ENCODE measurements around the gene SLC39A11.
"Not testable (repeated sequence)": the region's sequence is repeated elsewhere in the genome, so short reads cannot be mapped to it uniquely, and the experiment has no call there.

Gene SLC39A11

GRCh38 chr17:72772331-72772821 is 320.1 kb downstream of the SLC39A11 start:
- in situ Hi-C loops (cut with HindIII; ENCODE audit: low sequenced_read_pairs): no loop called here

DNA sequence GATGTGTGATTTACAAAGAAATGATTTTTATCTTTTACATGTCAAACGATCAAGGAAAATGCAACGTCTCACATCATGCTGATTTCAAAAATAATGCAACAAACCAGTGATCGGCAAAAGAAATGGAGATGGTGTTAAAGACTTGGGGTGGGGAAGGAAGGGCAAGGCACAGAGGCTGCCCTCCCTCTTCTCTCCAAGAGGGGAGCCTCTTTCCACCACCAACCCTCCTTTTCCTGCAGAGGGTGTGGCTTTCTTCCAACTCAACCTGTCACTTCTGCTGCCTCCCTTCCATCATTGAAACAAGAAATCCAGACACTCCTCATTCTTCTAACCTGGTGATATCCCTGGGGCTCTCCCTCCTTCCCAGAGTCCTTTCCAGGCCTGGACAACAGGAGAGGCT is 320.8 kb downstream of the SLC39A11 start:
- in situ Hi-C loops (cut with HindIII; ENCODE audit: low sequenced_read_pairs): no loop called here

DNA sequence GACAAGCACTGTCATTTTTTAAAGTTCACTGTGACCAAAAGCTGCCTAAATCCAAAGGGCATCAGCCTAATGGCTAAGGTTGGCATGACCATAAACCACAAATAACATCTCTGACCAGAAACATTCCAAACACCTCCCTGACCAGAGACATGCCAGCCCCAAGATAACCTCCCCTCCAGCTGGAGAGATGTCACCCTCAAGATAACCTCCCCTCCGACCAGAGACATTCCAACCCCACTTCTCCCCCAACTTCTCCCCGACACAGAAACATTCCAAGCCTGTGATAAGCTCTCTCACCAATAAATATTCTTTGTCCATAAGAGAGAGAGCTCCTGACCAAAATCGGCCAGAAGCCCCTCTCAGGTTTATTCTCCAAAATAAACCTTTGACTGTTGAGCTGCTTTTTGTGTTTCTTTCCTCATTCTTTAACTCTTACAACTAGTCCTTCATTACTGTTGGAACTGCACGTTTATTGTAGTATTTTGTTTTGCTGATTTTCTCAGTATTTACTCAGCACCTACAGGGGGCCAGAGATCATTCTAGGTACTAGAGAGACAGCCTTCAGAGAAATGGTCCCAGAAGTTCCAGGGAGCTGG is 325.6 kb downstream of the SLC39A11 start:
- in situ Hi-C loops (cut with HindIII; ENCODE audit: low sequenced_read_pairs): no loop called here

GRCh38 chr17:72765368-72766153 is 326.9 kb downstream of the SLC39A11 start:
- in situ Hi-C loops (cut with HindIII; ENCODE audit: low sequenced_read_pairs): no loop called here

DNA sequence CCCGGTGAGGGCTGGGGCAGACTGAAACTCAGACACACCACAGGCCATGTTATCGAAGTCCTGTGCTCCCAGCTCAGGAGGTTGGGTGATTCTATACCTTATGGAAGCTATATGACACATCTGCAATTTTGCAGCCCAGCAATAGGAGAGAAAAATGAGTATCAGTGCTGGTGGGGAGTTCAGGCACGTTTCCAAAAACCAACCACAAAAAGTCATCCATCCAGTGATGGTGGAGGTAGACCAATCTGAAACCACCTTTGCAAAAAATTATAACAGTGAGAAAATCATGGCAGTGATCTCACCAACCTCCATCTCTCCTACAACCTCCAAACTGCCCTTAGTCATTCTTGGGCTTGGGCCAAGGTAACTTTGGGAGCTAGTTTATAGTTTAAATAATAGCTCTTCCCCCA is 327.9 kb downstream of the SLC39A11 start:
- in situ Hi-C loops (cut with HindIII; ENCODE audit: low sequenced_read_pairs): no loop called here

DNA sequence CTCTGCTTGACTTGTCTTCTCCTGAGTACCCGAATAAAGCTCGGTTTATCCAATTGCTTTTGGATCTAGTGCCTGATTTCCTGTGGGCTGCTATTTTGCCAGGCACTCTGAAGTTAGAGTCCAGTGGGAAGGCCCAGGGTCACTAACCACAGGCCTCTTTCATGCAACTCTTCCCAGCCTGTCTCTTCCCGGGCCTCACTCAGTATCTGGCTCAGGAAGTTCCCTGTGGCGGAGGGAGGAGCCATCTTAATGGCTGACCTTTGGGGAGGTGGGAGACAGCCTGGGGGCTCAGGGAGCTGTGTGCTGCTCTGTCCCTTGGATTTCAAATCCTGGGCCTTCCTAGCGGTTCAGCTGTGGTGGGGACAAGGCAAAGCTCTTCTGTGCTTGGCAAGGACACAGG is 328.5 kb downstream of the SLC39A11 start:
- in situ Hi-C loops (cut with HindIII; ENCODE audit: low sequenced_read_pairs): no loop called here

DNA sequence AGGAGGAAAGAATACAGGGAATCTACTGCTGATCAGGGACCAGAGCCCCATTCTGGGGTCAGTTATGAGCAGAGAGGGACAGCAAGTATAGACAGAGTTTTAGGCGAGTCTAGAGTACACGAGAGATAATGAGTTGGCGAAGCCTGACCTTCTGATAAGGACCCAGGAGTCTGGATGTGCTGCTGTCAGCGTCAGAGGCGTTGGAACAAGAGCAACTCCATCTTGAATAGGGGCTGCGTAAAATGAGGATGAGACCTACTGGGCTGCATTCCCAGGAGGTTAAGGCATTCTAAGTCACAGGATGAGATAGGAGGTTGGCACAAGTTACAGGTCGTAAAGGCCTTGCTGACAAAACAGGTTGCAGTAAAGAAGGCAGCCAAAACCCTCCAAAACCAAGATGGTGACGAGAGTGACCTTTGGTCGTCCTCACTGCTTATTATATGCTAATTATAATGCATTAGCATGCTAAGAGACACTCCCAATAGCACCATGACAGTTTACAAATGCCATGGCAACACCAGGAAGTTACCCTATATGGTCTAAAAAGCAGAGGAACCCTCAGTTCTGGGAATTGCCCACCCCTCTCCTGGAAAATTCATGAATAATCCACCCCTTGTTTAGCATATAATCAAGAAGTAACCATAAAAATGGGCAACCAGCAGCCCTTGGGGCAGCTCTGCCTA is 330.5 kb downstream of the SLC39A11 start:
- in situ Hi-C loops (cut with HindIII; ENCODE audit: low sequenced_read_pairs): not testable (repeated sequence)

DNA sequence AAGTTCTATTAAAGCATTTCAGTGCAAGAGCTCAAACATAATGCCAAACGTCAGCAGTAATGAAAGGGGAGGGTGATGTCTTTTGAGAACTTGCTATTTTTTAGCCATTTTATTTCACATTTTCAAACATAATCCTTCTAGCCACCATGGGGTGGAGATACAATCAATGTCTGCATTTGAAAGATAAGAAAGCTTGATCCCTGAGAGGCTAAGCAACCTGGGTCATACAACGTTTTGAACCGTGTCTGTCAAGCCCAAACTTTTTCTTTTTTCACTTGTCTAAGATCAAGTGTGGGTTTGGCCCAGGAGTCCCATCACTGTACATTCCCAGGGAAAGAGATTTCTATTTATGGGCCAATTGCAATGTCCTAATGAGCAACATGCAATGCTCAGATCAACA is 331.1 kb downstream of the SLC39A11 start:
- in situ Hi-C loops (cut with HindIII; ENCODE audit: low sequenced_read_pairs): no loop called here

GRCh38 chr17:72760368-72760767 is 332.1 kb downstream of the SLC39A11 start:
- in situ Hi-C loops (cut with HindIII; ENCODE audit: low sequenced_read_pairs): no loop called here

- in situ Hi-C loops (cut with HindIII; ENCODE audit: low sequenced_read_pairs): no loop called here
These were observed 333.2 kb downstream of the SLC39A11 start for GRCh38 chr17:72759301-72759700.

- in situ Hi-C loops (cut with HindIII; ENCODE audit: low sequenced_read_pairs): no loop called here
These were observed 336.2 kb downstream of the SLC39A11 start for GRCh38 chr17:72756256-72756655.

DNA sequence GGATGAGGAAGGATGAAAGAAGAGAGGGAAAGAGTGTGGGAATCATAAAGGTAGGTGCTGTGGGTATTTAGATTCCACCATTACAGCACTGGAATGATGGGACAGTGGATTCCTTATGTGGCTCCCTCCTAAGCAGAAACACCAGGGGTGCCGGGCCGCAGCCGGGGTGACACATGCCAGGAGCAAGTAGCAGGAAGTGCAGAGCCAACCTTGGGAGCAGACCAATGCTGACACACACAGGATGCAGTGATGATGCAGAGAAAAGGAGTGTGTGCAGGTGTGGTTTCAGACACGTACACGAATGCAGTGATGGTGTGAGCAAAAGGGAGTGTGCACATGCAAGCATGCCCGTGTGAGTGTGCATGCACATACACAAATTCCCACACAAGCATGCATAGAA is 338.0 kb downstream of the SLC39A11 start:
- in situ Hi-C loops (cut with HindIII; ENCODE audit: low sequenced_read_pairs): no loop called here

DNA sequence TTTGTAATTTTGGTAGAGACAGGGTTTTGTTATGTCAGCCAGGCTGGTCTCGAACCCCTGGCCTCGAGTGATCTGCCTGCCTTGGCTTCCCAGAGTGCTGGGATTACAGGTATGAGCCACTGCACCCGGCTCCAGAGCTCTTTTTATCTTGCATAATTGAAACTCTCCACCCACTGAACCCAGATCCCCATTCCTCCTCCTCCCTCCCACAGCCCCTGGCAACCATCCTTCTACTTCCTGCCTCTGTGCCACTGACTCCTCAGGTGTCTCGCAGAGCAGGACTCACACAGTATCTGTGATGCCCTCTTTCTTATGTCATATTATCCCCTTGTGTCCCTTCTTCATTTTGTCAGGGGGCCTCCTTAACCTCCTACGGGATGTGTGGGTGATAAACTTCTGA is 340.7 kb downstream of the SLC39A11 start:
- in situ Hi-C loops (cut with HindIII; ENCODE audit: low sequenced_read_pairs): no loop called here

GRCh38 chr17:72749119-72749572 is 343.3 kb downstream of the SLC39A11 start:
- in situ Hi-C loops (cut with HindIII; ENCODE audit: low sequenced_read_pairs): no loop called here

DNA sequence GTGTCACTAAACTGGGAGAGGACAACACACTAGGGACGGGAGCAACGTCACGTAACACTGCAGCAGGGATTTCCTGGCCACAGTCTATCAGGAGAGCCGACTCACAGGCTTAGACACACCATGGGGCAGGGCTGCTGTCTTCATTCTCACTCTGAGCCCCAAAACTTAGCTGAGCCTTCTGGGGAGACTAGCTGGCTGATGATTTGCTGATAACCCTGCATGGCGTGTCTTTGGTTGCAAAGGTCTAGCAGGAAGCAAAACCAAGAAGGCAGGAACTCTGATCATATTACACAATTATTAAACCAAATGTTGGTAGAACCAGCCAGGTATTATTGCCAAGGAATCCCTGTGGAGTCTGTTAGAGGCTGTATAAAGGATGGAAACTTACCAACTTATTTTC is 345.0 kb downstream of the SLC39A11 start:
- in situ Hi-C loops (cut with HindIII; ENCODE audit: low sequenced_read_pairs): no loop called here

GRCh38 chr17:72745241-72745640 is 347.2 kb downstream of the SLC39A11 start:
- in situ Hi-C loops (cut with HindIII; ENCODE audit: low sequenced_read_pairs): no loop called here

GRCh38 chr17:72743037-72743467 is 349.4 kb downstream of the SLC39A11 start:
- in situ Hi-C loops (cut with HindIII; ENCODE audit: low sequenced_read_pairs): no loop called here

DNA sequence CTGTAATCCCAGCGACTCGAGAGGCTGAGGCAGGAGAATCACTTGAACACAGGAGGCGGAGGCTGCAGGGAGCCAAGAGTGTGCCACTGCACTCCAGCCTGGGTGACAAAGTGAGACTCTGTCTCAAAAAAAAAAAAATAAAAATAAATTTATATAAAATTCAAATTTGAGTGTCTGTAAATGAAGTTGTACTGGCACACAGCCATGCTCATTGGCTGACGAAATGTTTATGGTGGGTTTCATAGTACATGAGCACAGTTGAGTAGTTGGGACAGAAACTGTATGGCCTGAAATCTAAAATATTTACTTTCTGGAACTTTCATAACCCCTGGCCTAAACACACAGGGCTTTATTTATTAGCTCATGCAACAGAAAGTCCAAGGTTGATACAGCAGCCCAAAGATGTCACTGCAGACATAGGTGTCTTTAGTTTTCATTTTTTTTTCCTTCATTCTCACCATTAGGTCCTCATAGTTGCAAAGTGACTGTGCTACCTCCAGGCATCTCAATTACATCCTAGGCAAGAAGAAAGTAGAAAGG is 355.3 kb downstream of the SLC39A11 start:
- in situ Hi-C loops (cut with HindIII; ENCODE audit: low sequenced_read_pairs): no loop called here

- in situ Hi-C loops (cut with HindIII; ENCODE audit: low sequenced_read_pairs): no loop called here
These were observed 356.9 kb downstream of the SLC39A11 start for GRCh38 chr17:72735592-72735991.

GRCh38 chr17:72735048-72735447 is 357.4 kb downstream of the SLC39A11 start:
- in situ Hi-C loops (cut with HindIII; ENCODE audit: low sequenced_read_pairs): no loop called here

DNA sequence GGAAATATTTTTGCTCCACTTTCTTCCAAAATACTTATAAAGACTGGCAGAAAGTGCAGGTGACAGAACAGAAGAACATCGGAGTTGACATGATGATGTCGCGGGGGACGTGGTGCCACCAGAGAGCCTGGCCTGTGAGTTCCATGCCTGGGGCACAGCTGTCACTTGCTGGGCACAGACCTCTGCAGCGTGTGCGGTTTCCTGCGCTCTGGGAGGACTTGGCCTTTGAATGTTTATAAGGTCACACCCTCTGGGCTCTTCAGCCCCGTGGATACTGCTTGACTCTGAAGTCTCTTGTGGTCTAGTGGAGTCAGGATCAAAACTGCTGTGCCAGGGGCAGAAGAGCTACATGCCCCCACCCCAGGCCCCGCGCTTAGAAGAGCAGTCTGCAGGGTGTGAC is 357.9 kb downstream of the SLC39A11 start:
- in situ Hi-C loops (cut with HindIII; ENCODE audit: low sequenced_read_pairs): no loop called here
